ENCODE data around the gene PLXNA1.

DNA sequence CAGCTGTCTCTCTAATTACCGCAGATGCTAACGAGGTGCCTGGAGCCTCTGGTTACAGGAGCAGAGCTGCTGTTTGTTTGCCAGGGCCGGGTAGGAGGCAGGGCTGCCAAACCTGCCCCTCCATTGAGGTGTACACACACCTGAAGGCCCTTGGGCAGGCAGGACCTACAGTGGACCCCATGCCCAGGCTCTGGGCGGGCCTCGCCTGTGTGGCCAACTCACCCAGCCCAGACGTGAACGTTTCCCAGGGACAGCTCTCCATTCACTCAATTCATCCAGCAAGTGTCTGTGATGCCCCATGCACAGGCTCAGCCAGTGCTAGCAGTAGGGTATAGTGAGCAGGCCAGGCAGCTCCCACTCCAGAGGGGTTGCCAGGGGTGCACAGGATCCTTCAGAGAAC, 43.7 kb downstream of the PLXNA1 start:
- TF ChIP-seq, protein P1, sequence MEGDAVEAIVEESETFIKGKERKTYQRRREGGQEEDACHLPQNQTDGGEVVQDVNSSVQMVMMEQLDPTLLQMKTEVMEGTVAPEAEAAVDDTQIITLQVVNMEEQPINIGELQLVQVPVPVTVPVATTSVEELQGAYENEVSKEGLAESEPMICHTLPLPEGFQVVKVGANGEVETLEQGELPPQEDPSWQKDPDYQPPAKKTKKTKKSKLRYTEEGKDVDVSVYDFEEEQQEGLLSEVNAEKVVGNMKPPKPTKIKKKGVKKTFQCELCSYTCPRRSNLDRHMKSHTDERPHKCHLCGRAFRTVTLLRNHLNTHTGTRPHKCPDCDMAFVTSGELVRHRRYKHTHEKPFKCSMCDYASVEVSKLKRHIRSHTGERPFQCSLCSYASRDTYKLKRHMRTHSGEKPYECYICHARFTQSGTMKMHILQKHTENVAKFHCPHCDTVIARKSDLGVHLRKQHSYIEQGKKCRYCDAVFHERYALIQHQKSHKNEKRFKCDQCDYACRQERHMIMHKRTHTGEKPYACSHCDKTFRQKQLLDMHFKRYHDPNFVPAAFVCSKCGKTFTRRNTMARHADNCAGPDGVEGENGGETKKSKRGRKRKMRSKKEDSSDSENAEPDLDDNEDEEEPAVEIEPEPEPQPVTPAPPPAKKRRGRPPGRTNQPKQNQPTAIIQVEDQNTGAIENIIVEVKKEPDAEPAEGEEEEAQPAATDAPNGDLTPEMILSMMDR (IDR thresholded peaks at IDR 0.05) = no peak
- no peak for TF ChIP-seq POLR2A (IDR thresholded peaks at IDR 0.05)

All from uterus (tissue), 2 donors.